HG03196 (cell line): Measurements from ENCODE around the gene ZRANB3.
A peak's percentile ranks its signal among the peaks of the same experiment; 100 is the strongest.
"Not testable (repeated sequence)": the region's sequence is repeated elsewhere in the genome, so short reads cannot be mapped to it uniquely, and the experiment has no call there.

Experiments used
- ATAC-seq: cut with Tn5 transposase; IDR thresholded peaks from one replicate; pipeline ENCODE4 v1.9.1; 2021; ENCODE audit not compliant: unreplicated experiment

The ZRANB3 gene

GRCh38 chr2:135337071-135337470, 193.9 kb downstream of the ZRANB3 start:
- no peak for ATAC-seq

DNA sequence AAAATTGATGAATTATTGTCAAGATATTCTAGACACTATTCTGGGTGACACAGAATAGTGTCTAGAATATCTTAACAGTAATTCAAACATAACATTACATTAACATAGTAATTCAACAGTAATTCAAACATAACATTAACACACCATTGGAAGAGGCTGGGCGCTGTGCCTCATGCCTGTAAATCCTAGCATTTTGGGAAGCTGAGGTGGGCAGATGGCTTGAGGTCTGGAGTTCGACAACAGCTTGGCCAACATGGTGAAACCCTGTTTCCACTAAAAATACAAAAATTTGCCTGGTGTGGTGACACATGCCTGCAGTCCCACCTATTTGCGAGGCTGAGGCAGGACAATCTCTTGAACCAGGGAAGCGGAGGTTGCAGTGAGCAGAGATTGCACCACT, 195.8 kb downstream of the ZRANB3 start:
- no peak for ATAC-seq

- ATAC-seq, result no peak
Measured at GRCh38 chr2:135327146-135327545, 203.9 kb downstream of the ZRANB3 start.

- ATAC-seq, result no peak
Measured at GRCh38 chr2:135320465-135321355, 210.3 kb downstream of the ZRANB3 start.

- no peak for ATAC-seq
Measured at GRCh38 chr2:135318808-135319207, 212.2 kb downstream of the ZRANB3 start.

GRCh38 chr2:135317375-135317774, 213.6 kb downstream of the ZRANB3 start:
- ATAC-seq, result no peak

DNA sequence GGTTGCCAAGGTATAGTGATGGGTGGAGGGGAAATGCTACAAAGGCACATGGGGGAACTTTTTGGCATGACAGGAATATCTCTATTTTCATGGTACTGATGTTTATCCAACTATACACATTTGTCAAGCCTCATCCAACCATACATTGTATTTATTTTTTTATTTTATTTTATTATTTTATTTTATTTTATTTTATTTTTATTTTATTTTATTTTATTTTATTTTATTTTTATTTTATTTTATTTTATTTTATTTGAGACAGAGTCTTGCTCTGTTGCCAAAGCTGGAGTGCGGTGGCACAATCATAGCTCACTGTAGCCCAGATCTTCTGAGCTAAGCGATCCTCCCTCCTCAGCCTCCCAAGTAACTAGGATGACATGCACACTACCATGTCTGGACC, 219.1 kb downstream of the ZRANB3 start:
- ATAC-seq, result no peak

GRCh38 chr2:135311268-135311667, 219.8 kb downstream of the ZRANB3 start:
- ATAC-seq, result no peak

DNA sequence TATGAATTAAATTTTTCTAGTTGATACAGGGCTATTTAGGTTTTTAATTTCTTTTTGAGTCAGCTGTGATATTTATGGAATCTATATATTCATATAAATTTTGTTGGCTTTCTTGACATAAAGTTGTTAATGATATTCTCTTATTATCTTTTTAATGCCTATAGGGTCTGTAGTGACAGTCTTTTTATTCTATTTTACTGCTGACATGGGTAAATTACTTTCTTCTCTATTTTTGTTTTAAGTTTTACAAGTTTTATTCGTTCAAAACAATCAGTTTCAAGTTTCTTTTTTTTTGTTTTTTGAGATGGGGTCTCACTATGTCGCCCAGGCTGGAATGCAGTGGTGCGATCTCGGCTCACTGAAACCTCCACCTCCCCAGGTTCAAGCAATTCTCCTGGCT, 226.3 kb downstream of the ZRANB3 start:
- ATAC-seq, result no peak

DNA sequence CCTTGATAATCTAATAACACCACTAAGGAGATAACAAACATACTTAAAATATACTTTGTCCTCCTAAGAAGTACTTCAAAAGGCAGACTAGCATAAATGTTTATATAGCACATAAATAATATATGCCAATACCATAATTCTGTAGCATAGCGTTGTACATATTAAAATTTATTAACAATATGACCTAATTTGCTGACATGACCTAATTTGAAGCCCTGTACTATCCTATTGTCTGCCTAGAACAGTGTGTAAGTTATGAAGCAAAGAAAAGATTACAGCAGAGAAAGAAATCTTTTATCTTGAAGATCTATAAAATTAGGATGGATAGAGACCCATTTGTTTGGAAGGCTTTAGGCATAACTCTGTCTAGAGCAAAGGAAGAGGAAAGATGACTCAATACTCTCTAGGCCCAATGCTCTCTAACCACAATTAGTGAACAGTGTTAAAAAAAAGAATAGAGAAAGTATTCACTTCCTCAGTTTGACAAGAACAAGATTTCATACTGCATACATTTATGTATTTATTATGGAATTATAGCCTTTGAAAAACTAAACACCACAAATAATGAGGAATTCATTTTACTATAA, 231.3 kb downstream of the ZRANB3 start:
- ATAC-seq, result peak; percentile 59

DNA sequence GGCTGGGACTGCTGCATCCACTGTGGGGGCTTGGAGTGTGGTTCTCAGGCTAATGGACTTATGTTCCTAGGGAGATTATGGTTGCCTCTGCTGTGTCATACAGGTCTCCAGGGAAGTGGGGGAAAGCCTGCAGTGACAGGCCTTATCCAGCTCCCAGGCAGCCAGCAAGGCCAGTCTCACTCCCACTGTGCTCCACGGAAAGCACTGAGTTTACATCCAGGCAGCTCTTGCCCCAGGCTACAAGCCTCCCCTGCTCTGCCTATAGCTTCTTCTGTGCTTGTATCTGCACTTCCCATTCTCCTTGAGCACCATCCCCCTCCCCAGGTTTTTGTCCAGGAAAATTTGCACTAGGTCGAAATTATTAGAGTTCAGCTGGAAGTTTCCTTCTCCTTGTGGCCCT, 231.9 kb downstream of the ZRANB3 start:
- no peak for ATAC-seq

GRCh38 chr2:135287121-135287520, 243.9 kb downstream of the ZRANB3 start:
- ATAC-seq, result not testable (repeated sequence)

- ATAC-seq, result no peak
Measured at GRCh38 chr2:135285391-135285790, 245.6 kb downstream of the ZRANB3 start.

DNA sequence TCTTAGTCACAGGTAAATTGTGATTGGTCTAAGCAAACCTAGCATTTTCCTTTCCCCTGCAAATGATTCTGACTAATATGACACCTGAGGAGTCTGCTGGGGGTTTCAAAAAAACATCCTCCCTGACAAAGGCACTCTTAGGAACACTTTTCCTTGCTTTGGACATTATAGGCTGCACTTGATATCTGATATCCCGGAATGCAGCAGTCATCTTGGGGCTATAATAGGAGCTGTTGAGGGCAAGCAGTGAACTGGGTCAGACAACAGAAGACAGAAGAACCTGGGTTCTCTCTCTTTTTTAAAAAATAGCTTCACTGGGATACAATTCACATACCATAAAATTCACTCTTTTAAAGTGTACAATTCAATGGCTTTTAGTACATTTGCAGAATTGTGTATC, 249.6 kb downstream of the ZRANB3 start:
- ATAC-seq, result no peak

DNA sequence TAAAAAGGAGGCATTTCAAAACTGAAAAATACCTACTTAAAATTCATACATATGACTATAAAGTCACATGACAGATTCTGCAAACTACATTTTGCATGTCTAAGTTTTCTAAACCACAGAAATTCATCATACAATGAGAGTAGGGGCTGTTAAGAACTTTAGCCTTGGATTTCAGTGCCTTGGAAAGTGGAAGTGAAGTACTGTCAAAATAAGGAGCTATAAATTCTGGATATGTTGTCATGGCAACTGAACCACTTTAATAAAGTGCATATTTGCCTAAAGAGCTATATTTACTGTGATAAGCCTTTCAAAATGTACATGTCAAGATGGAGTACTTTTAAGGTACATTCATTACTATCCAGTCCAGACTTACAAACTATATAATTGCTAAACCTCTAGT, 251.8 kb downstream of the ZRANB3 start:
- ATAC-seq, result no peak

- ATAC-seq, result no peak
Measured at GRCh38 chr2:135276525-135276924, 254.5 kb downstream of the ZRANB3 start.

GRCh38 chr2:135271006-135271405, 260.0 kb downstream of the ZRANB3 start:
- ATAC-seq, result no peak

GRCh38 chr2:135265960-135266490, 265.0 kb downstream of the ZRANB3 start:
- no peak for ATAC-seq

- ATAC-seq, result no peak
Measured at GRCh38 chr2:135259123-135259522, 271.9 kb downstream of the ZRANB3 start.

DNA sequence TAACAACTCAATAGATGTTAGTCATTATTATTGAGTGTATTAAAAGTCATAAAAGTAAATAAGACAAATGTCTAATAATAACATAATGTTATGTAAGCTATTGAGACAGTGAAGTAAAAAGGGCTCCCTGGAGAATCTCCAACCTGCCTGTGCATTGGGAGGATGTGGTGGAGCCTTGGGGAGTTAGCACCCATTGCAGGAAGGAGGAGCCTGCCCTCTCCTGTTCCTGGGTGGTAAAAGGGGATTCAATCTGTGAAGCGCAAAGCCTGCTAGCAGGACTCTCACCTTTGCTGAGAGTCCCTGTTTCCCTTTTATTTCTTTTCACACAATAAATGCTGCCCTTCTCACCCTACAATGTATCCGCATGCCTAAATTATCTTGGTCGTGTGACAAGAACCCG, 272.8 kb downstream of the ZRANB3 start:
- ATAC-seq, result no peak

DNA sequence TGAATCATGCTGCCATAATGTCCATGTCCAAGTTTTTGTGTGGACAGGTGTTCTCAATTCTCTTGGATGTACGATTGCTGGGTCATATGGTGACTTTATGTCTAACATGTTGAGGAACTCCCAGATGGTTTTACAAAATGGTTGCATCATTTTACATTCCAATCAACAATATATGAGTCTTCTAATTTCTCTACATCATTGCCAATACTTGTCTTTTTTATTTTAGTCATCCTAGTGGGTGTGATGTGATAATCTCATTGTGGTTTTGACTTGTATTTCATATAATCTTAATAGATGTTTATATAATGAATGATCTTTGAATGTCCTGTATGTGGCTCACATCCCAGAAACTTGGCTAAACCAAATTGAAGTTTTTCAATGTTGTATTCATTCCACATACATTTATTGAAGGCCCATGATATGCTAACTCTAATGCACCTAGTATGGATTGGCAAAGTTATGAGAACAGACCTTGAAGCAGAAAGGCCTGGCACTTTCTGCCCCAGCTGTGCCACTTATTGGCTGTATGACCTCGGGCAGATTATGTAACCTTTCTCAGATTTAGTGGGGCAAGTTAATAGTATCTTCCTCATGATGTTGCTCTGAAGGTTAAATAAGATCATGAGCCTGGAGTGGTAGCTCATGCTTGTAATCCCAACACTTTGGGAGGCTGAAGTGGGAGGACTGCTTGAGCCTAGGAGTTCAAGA, 273.5 kb downstream of the ZRANB3 start:
- no peak for ATAC-seq
